Adrenal gland (tissue), 12 donors: ENCODE results near the gene FARS2. TPM values are rescaled to one million over a fixed set of nuclear protein-coding genes. Genes with fewer than 3 reads are reported as not detected.

Experiments used
- DNase-seq, 7 donors: peaks; one replicate each; pipeline ENCODE4 v3.0.0-alpha.2; 2019 to 2020
- H3K27ac ChIP-seq, 5 donors: fragments of 200-600 bp; sonication (generic) in 4 of 5; 1 replicate in 3 of 5; 2 replicates in 2 of 5; pipeline versions ENCODE4 v1.5.1 to v1.8.0; 2016 to 2020; ENCODE audit warnings: mild to moderate bottlenecking in 1 of 5
- H3K27me3 ChIP-seq: fragments of 200-600 bp; 2 replicates; pipeline ENCODE4 v1.8.0; 2021
- H3K36me3 ChIP-seq, 2 donors: fragments of 200-600 bp; replicated peaks in 1 of 2; 1 replicate in 1 of 2; 2 replicates in 1 of 2; pipeline versions ENCODE4 v1.5.1 to v1.8.0; 2018 to 2022
- H3K4me1 ChIP-seq, 2 donors: fragments of 200-600 bp; replicated peaks in 1 of 2; 1 replicate in 1 of 2; 2 replicates in 1 of 2; pipeline versions ENCODE4 v1.5.1 to v1.8.0; 2018 to 2021
- H3K4me3 ChIP-seq, 4 donors: fragments of 200-600 bp; sonication (generic) in 3 of 4; one replicate each; pipeline ENCODE4 v1.5.1; 2016 to 2018
- H3K9me3 ChIP-seq, 3 donors: fragments of 200-600 bp; sonication (generic) in 1 of 3; replicated peaks in 1 of 3; 1 replicate in 2 of 3; 2 replicates in 1 of 3; pipeline versions ENCODE4 v1.5.1 to v1.8.0; 2016 to 2021
- POLR2A ChIP-seq, 2 donors: fragments of 450-650 bp; IDR thresholded peaks; one replicate each; pipeline ENCODE4 v1.6.1; 2017; ENCODE audit warnings: antibody characterized with exemption in 2 of 2, mild to moderate bottlenecking in 2 of 2, moderate library complexity in 1 of 2
- WGBS, 4 donors: extraction: QIAGEN DNeasy Blood & Tissue Kit in 2 of 4; methylation state at CpG; one replicate each; pipeline versions ENCODE4 v1.1.5 to v1.1.7; 2013 to 2017; 5-methylcytosine and 5-hydroxymethylcytosine counted together
- intact Hi-C, 2 donors: fragments of 100-400 bp; cut with DNase I; formaldehyde crosslinking; loops; one replicate each; pipeline versions ENCODE4 v1.14.1 to v1.15.0; 2022 to 2023
- polyA plus RNA-seq, 3 donors: library from polyadenylated mRNA; stranded (reverse); fragments of 200-250 nt in 2 of 3; fragments of 350-450 nt in 1 of 3; fragmentation: Illumina TruSeq in 1 of 3; extraction: RNeasy Lipid Tissue Mini Kit (QIAGEN cat#74804) in 1 of 3; gene quantifications; one replicate each; pipeline ENCODE4 v1.2.3, GENCODE V29; 2013 to 2014
- total RNA-seq, 9 donors: library from RNA; depleted of rRNA in 4 of 9; stranded (reverse); fragments of >200 nt in 4 of 9; fragments of 120-200 nt in 1 of 9; fragmentation: NEBNext Ultra II Directional in 1 of 9; extraction: Animal tissue kit (Norgen Biotek cat#: 25700) in 1 of 9; gene quantifications; one replicate each; pipeline versions ENCODE4 v1.1.0 to v1.2.4, GENCODE V29; 2013 to 2023
- TF ChIP-seq, protein P1 (sequence below), 6 experiments: fragments of 450-650 bp in 4 of 6; fragments of 200-600 bp in 2 of 6; sonication (generic) in 1 of 6; IDR thresholded peaks; 1 replicate in 5 of 6; 2 replicates in 1 of 6; pipeline versions ENCODE4 v1.5.1 to v1.8.0; 2016 to 2021; ENCODE audit warnings: antibody characterized with exemption in 6 of 6, mild to moderate bottlenecking in 2 of 6, moderate library complexity in 1 of 6
- donor health status: healthy with polysubstance abuse.
- donor health status: Bipolar disorder and iron deficiency.
- donor health status: DM: yes; HTN: yes; CAD: no.
- donor health status: DM: no; HTN: no; CAD: no.
- donor health status: DM: no; HTN: no; CAD: no.
- donor health status: DM: yes; HTN: yes; CAD: no.

Gene FARS2
- total and polyA plus RNA-seq, 12 donors = 7.2 to 55.2 (median 19.8) TPM

DNA sequence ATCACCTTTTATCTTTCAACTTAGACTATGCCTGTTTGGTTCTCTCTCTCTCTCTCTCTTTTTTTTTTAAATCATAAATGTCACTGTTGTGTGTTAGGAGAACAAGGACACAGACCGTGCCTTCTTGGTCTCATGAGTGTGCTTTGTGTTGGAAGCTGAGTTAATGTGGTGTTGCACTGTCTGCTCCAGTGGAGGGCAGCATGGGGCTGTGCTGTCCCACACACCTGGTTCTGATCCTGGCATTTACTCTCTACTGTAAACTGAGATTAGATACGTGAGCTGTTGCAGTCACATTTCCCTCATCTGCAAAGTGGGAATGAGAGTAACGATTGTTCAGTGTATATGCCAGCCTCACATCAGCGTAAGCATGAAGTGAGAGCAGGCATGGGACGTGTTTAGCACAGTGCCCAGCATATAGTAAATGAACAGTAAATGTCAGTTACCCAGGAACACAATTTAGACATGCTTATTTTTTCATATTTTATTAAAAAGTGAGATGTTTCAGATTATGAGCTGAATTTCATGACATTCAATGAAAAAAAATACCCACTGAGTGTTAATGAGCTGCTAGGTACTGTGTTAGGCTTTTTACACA is 161.1 kb downstream of the FARS2 start:
- TF ChIP-seq, protein P1, sequence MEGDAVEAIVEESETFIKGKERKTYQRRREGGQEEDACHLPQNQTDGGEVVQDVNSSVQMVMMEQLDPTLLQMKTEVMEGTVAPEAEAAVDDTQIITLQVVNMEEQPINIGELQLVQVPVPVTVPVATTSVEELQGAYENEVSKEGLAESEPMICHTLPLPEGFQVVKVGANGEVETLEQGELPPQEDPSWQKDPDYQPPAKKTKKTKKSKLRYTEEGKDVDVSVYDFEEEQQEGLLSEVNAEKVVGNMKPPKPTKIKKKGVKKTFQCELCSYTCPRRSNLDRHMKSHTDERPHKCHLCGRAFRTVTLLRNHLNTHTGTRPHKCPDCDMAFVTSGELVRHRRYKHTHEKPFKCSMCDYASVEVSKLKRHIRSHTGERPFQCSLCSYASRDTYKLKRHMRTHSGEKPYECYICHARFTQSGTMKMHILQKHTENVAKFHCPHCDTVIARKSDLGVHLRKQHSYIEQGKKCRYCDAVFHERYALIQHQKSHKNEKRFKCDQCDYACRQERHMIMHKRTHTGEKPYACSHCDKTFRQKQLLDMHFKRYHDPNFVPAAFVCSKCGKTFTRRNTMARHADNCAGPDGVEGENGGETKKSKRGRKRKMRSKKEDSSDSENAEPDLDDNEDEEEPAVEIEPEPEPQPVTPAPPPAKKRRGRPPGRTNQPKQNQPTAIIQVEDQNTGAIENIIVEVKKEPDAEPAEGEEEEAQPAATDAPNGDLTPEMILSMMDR (IDR thresholded peaks at IDR 0.05) = peak; percentile 25 to 58 (median 46)
- TF ChIP-seq POLR2A (IDR thresholded peaks at IDR 0.05) = no peak
- Histone ChIP-seq H3K27ac (no peak overlapping the region), H3K27me3 (no peaks in the 10 kb centered on the region), H3K36me3 (no peaks in the 10 kb centered on the region), H3K4me1 (no peaks in the 10 kb centered on the region), H3K4me3 (no peak overlapping the region), H3K9me3 (no peaks in the 10 kb centered on the region)
- intact Hi-C loops = no loop called here
- peak in 6 of 7 donors; percentile 18 to 58 (median 39) for DNase-seq
- 66 to 74% (median 69%) methylated on average over 5 of the region's 5 CpGs for whole genome bisulfite sequencing, 4 donors

DNA sequence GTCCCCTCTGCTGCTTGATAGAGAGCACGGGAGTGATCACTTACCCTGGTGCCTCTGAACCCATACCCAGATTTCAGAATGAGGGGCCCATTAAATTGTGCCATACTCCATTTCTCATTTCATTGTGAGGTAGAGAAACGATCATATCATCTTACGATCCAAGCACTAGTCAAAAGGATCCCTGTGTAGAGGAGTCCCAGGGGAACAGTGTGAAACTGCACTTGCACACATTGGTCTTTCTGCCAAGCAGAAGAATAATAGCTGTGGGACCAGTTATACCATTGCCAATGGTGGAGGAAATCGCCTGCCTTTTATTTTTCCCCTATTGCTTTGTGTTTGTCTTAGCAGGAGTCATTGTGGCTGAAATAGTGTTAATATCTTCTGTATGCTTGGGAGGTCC is 161.9 kb downstream of the FARS2 start:
- WGBS, 4 donors = 86 to 97% (median 90%) methylated on average over 4 of the region's 4 CpGs
- H3K36me3 ChIP-seq = no peaks in the 10 kb centered on the region
- no peaks in the 10 kb centered on the region for H3K9me3 ChIP-seq
- H3K4me1 ChIP-seq = no peaks in the 10 kb centered on the region
- intact Hi-C loops = no loop called here
- no peak overlapping the region for H3K4me3 ChIP-seq
- H3K27me3 ChIP-seq = no peaks in the 10 kb centered on the region
- TF ChIP-seq POLR2A (IDR thresholded peaks at IDR 0.05) = no peak
- TF ChIP-seq, protein P1 (IDR thresholded peaks at IDR 0.05) = no peak
- H3K27ac ChIP-seq = no peak overlapping the region
- no peak for DNase-seq

GRCh38 chr6:5424726-5425125 is 163.4 kb downstream of the FARS2 start:
- H3K4me1 ChIP-seq = no peaks in the 10 kb centered on the region
- H3K4me3 ChIP-seq = no peak overlapping the region
- no peaks in the 10 kb centered on the region for H3K9me3 ChIP-seq
- no peak for TF ChIP-seq POLR2A (IDR thresholded peaks at IDR 0.05)
- TF ChIP-seq, protein P1 (IDR thresholded peaks at IDR 0.05) = no peak
- no peaks in the 10 kb centered on the region for H3K27me3 ChIP-seq
- no peaks in the 10 kb centered on the region for H3K36me3 ChIP-seq
- no peak overlapping the region for H3K27ac ChIP-seq
- DNase-seq = no peak
- 94 to 97% (median 95%) methylated on average over 6 of the region's 6 CpGs for WGBS, 4 donors
- intact Hi-C loops = no loop called here

DNA sequence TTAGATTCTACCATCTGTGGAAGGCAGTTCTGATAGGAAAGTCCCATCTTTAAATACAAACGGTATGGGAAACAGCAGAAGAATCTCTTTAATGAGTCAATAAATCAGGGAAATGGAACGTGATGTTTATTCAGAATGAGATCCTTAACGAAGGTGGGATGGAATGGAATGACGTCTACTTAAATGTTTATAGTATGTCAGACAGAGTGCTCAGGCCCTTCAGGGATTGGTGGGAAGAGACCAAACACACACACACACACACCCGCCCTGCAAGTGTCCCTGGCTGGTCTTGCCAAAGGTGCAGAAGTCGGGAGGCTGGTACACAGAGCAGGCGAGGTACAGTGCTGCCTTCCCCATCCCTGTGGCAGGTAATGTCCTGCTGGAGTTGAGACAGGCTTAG is 164.0 kb downstream of the FARS2 start:
- Histone ChIP-seq H3K36me3 (no peaks in the 10 kb centered on the region), H3K27me3 (no peaks in the 10 kb centered on the region), H3K4me1 (no peaks in the 10 kb centered on the region), H3K9me3 (no peaks in the 10 kb centered on the region), H3K4me3 (no peak overlapping the region), H3K27ac (no peak overlapping the region)
- no peak for DNase-seq
- 86 to 90% (median 89%) methylated on average over 7 of the region's 7 CpGs for WGBS, 4 donors
- TF ChIP-seq, protein P1 (IDR thresholded peaks at IDR 0.05) = no peak
- no peak for TF ChIP-seq POLR2A (IDR thresholded peaks at IDR 0.05)
- intact Hi-C loops = no loop called here
